ENCODE results near the gene CERS6.
"Not testable (repeated sequence)": the region's sequence is repeated elsewhere in the genome, so short reads cannot be mapped to it uniquely, and the experiment has no call there.

The CERS6 gene

GRCh38 chr2:168633200-168633599 lies 177.1 kb downstream of the CERS6 start:
- no peak for DNase-seq (ENCODE audit: low read depth in 2 of 3, low spot score in 1 of 3)

GRCh38 chr2:168633895-168634294 lies 177.8 kb downstream of the CERS6 start:
- DNase-seq (ENCODE audit: low read depth in 2 of 3, low spot score in 1 of 3): no peak

GRCh38 chr2:168635065-168635577 lies 179.0 kb downstream of the CERS6 start:
- DNase-seq (ENCODE audit: low read depth in 2 of 3, low spot score in 1 of 3): no peak

- no peak for DNase-seq (ENCODE audit: low read depth in 2 of 3, low spot score in 1 of 3)
Observed at GRCh38 chr2:168639018-168639417, 182.9 kb downstream of the CERS6 start.

GRCh38 chr2:168639441-168639898 lies 183.4 kb downstream of the CERS6 start:
- no peak for DNase-seq (ENCODE audit: low read depth in 2 of 3, low spot score in 1 of 3)

- no peak for DNase-seq (ENCODE audit: low read depth in 2 of 3, low spot score in 1 of 3)
Observed at GRCh38 chr2:168640039-168640438, 184.0 kb downstream of the CERS6 start.

GRCh38 chr2:168641636-168642035 lies 185.6 kb downstream of the CERS6 start:
- DNase-seq (ENCODE audit: low read depth in 2 of 3, low spot score in 1 of 3): no peak

GRCh38 chr2:168642873-168643272 lies 186.8 kb downstream of the CERS6 start:
- DNase-seq (ENCODE audit: low read depth in 2 of 3, low spot score in 1 of 3): no peak

- DNase-seq (ENCODE audit: low read depth in 2 of 3, low spot score in 1 of 3): no peak
Observed at GRCh38 chr2:168643979-168644378, 187.9 kb downstream of the CERS6 start.

- DNase-seq (ENCODE audit: low read depth in 2 of 3, low spot score in 1 of 3): no peak
Observed at GRCh38 chr2:168645696-168646338, 189.7 kb downstream of the CERS6 start.

GRCh38 chr2:168649105-168649504 lies 193.0 kb downstream of the CERS6 start:
- DNase-seq (ENCODE audit: low read depth in 2 of 3, low spot score in 1 of 3): no peak

- no peak for DNase-seq (ENCODE audit: low read depth in 2 of 3, low spot score in 1 of 3)
Observed at GRCh38 chr2:168649562-168649961, 193.5 kb downstream of the CERS6 start.

- DNase-seq (ENCODE audit: low read depth in 2 of 3, low spot score in 1 of 3): no peak
Observed at GRCh38 chr2:168650139-168650538, 194.1 kb downstream of the CERS6 start.

- DNase-seq (ENCODE audit: low read depth in 2 of 3, low spot score in 1 of 3): no peak
Observed at GRCh38 chr2:168650781-168651180, 194.7 kb downstream of the CERS6 start.

- DNase-seq (ENCODE audit: low read depth in 2 of 3, low spot score in 1 of 3): no peak
Observed at GRCh38 chr2:168652997-168653921, 197.2 kb downstream of the CERS6 start.

- DNase-seq (ENCODE audit: low read depth in 2 of 3, low spot score in 1 of 3): no peak
Observed at GRCh38 chr2:168654705-168655104, 198.6 kb downstream of the CERS6 start.

GRCh38 chr2:168655207-168655606 lies 199.1 kb downstream of the CERS6 start:
- no peak for DNase-seq (ENCODE audit: low read depth in 2 of 3, low spot score in 1 of 3)

- not testable (repeated sequence) for DNase-seq (ENCODE audit: low read depth in 2 of 3, low spot score in 1 of 3)
Observed at GRCh38 chr2:168657378-168657777, 201.3 kb downstream of the CERS6 start.

- DNase-seq (ENCODE audit: low read depth in 2 of 3, low spot score in 1 of 3): no peak
Observed at GRCh38 chr2:168658706-168659105, 202.6 kb downstream of the CERS6 start.

GRCh38 chr2:168660870-168661862 lies 205.1 kb downstream of the CERS6 start:
- no peak for DNase-seq (ENCODE audit: low read depth in 2 of 3, low spot score in 1 of 3)

- DNase-seq (ENCODE audit: low read depth in 2 of 3, low spot score in 1 of 3): no peak
Observed at GRCh38 chr2:168661863-168662256, 205.8 kb downstream of the CERS6 start.
